Measurements from ENCODE around the gene TNFRSF19.

TNFRSF19 gene

GRCh38 chr13:23632048-23632582 lies 61.9 kb downstream of the TNFRSF19 start:
- no peak for DNase-seq (ENCODE audit: low spot score)
- H3K4me1 Mint-ChIP-seq (ENCODE audit: low read depth) = no peaks in the 10 kb centered on the region
- H3K27ac Mint-ChIP-seq = no peak overlapping the region
- H3K4me3 Mint-ChIP-seq = no peak overlapping the region
- no peaks in the 10 kb centered on the region for H3K9me3 Mint-ChIP-seq
- H3K36me3 Mint-ChIP-seq (ENCODE audit: low read depth) = no peaks in the 10 kb centered on the region
- peaks cover 13% of the 10 kb centered on the region for H3K27me3 Mint-ChIP-seq (ENCODE audit: low read depth)

GRCh38 chr13:23632741-23633140 lies 62.5 kb downstream of the TNFRSF19 start:
- peaks cover 10% of the 10 kb centered on the region for H3K27me3 Mint-ChIP-seq (ENCODE audit: low read depth)
- H3K36me3 Mint-ChIP-seq (ENCODE audit: low read depth) = no peaks in the 10 kb centered on the region
- H3K27ac Mint-ChIP-seq = no peak overlapping the region
- no peak for DNase-seq (ENCODE audit: low spot score)
- no peaks in the 10 kb centered on the region for H3K9me3 Mint-ChIP-seq
- no peaks in the 10 kb centered on the region for H3K4me1 Mint-ChIP-seq (ENCODE audit: low read depth)
- no peak overlapping the region for H3K4me3 Mint-ChIP-seq

GRCh38 chr13:23634897-23635296 lies 64.7 kb downstream of the TNFRSF19 start:
- H3K4me1 Mint-ChIP-seq (ENCODE audit: low read depth) = no peaks in the 10 kb centered on the region
- DNase-seq (ENCODE audit: low spot score) = no peak
- peaks cover 6% of the 10 kb centered on the region for H3K27me3 Mint-ChIP-seq (ENCODE audit: low read depth)
- no peak overlapping the region for H3K27ac Mint-ChIP-seq
- H3K36me3 Mint-ChIP-seq (ENCODE audit: low read depth) = no peaks in the 10 kb centered on the region
- no peaks in the 10 kb centered on the region for H3K9me3 Mint-ChIP-seq
- no peak overlapping the region for H3K4me3 Mint-ChIP-seq

GRCh38 chr13:23636360-23636759 lies 66.1 kb downstream of the TNFRSF19 start:
- no peak for DNase-seq (ENCODE audit: low spot score)
- Mint-ChIP-seq H3K36me3 (ENCODE audit: low read depth) (no peaks in the 10 kb centered on the region), H3K9me3 (no peaks in the 10 kb centered on the region), H3K4me1 (ENCODE audit: low read depth) (no peaks in the 10 kb centered on the region), H3K4me3 (no peak overlapping the region), H3K27ac (no peak overlapping the region), H3K27me3 (ENCODE audit: low read depth) (peaks cover 4% of the 10 kb centered on the region)

GRCh38 chr13:23637829-23638228 lies 67.6 kb downstream of the TNFRSF19 start:
- H3K4me1 Mint-ChIP-seq (ENCODE audit: low read depth) = no peaks in the 10 kb centered on the region
- H3K27me3 Mint-ChIP-seq (ENCODE audit: low read depth) = peaks cover under 1% of the 10 kb centered on the region
- no peak for DNase-seq (ENCODE audit: low spot score)
- no peak overlapping the region for H3K4me3 Mint-ChIP-seq
- no peaks in the 10 kb centered on the region for H3K9me3 Mint-ChIP-seq
- no peaks in the 10 kb centered on the region for H3K36me3 Mint-ChIP-seq (ENCODE audit: low read depth)
- no peak overlapping the region for H3K27ac Mint-ChIP-seq

- Mint-ChIP-seq H3K4me1 (ENCODE audit: low read depth) (no peaks in the 10 kb centered on the region), H3K27me3 (ENCODE audit: low read depth) (peaks cover 10% of the 10 kb centered on the region), H3K27ac (no peak overlapping the region), H3K36me3 (ENCODE audit: low read depth) (no peaks in the 10 kb centered on the region), H3K4me3 (no peak overlapping the region), H3K9me3 (no peaks in the 10 kb centered on the region)
- DNase-seq (ENCODE audit: low spot score) = no peak
Measured at GRCh38 chr13:23639674-23640073, 69.5 kb downstream of the TNFRSF19 start.

- no peaks in the 10 kb centered on the region for H3K4me1 Mint-ChIP-seq (ENCODE audit: low read depth)
- H3K4me3 Mint-ChIP-seq = no peak overlapping the region
- no peaks in the 10 kb centered on the region for H3K36me3 Mint-ChIP-seq (ENCODE audit: low read depth)
- peaks cover 19% of the 10 kb centered on the region for H3K27me3 Mint-ChIP-seq (ENCODE audit: low read depth)
- H3K27ac Mint-ChIP-seq = no peak overlapping the region
- no peak for DNase-seq (ENCODE audit: low spot score)
- no peaks in the 10 kb centered on the region for H3K9me3 Mint-ChIP-seq
Measured at GRCh38 chr13:23642110-23642509, 71.9 kb downstream of the TNFRSF19 start.

GRCh38 chr13:23643338-23644125 lies 73.3 kb downstream of the TNFRSF19 start:
- H3K27ac Mint-ChIP-seq = no peak overlapping the region
- peaks cover 32% of the 10 kb centered on the region for H3K27me3 Mint-ChIP-seq (ENCODE audit: low read depth)
- no peak overlapping the region for H3K4me3 Mint-ChIP-seq
- H3K4me1 Mint-ChIP-seq (ENCODE audit: low read depth) = no peaks in the 10 kb centered on the region
- H3K36me3 Mint-ChIP-seq (ENCODE audit: low read depth) = no peaks in the 10 kb centered on the region
- H3K9me3 Mint-ChIP-seq = no peaks in the 10 kb centered on the region
- no peak for DNase-seq (ENCODE audit: low spot score)

GRCh38 chr13:23644126-23644419 lies 73.9 kb downstream of the TNFRSF19 start:
- H3K4me3 Mint-ChIP-seq = no peak overlapping the region

GRCh38 chr13:23644527-23645138 lies 74.4 kb downstream of the TNFRSF19 start:
- DNase-seq (ENCODE audit: low spot score) = no peak
- H3K4me3 Mint-ChIP-seq = no peak overlapping the region
- H3K27me3 Mint-ChIP-seq (ENCODE audit: low read depth) = peaks cover 41% of the 10 kb centered on the region
- H3K36me3 Mint-ChIP-seq (ENCODE audit: low read depth) = no peaks in the 10 kb centered on the region
- no peaks in the 10 kb centered on the region for H3K9me3 Mint-ChIP-seq
- H3K27ac Mint-ChIP-seq = no peak overlapping the region
- H3K4me1 Mint-ChIP-seq (ENCODE audit: low read depth) = no peaks in the 10 kb centered on the region

More at GRCh38 chr13:23644126-23644419, 73.9 kb downstream of the TNFRSF19 start:
- Mint-ChIP-seq H3K36me3 (ENCODE audit: low read depth) (no peaks in the 10 kb centered on the region), H3K27me3 (ENCODE audit: low read depth) (peaks cover 36% of the 10 kb centered on the region), H3K9me3 (no peaks in the 10 kb centered on the region), H3K27ac (no peak overlapping the region), H3K4me1 (ENCODE audit: low read depth) (no peaks in the 10 kb centered on the region)
- no peak for DNase-seq (ENCODE audit: low spot score)

GRCh38 chr13:23645851-23646250 lies 75.6 kb downstream of the TNFRSF19 start:
- H3K4me1 Mint-ChIP-seq (ENCODE audit: low read depth) = no peaks in the 10 kb centered on the region
- H3K27ac Mint-ChIP-seq = no peak overlapping the region
- H3K4me3 Mint-ChIP-seq = no peak overlapping the region
- no peaks in the 10 kb centered on the region for H3K36me3 Mint-ChIP-seq (ENCODE audit: low read depth)
- H3K27me3 Mint-ChIP-seq (ENCODE audit: low read depth) = peaks cover 52% of the 10 kb centered on the region
- DNase-seq (ENCODE audit: low spot score) = no peak
- no peaks in the 10 kb centered on the region for H3K9me3 Mint-ChIP-seq

- no peak for DNase-seq (ENCODE audit: low spot score)
- Mint-ChIP-seq H3K9me3 (no peaks in the 10 kb centered on the region), H3K4me1 (ENCODE audit: low read depth) (peaks cover 5% of the 10 kb centered on the region), H3K27me3 (ENCODE audit: low read depth) (peaks cover 65% of the 10 kb centered on the region), H3K27ac (no peak overlapping the region), H3K36me3 (ENCODE audit: low read depth) (no peaks in the 10 kb centered on the region), H3K4me3 (no peak overlapping the region)
Measured at GRCh38 chr13:23651439-23651838, 81.2 kb downstream of the TNFRSF19 start.

GRCh38 chr13:23651887-23652286 lies 81.7 kb downstream of the TNFRSF19 start:
- no peak overlapping the region for H3K27ac Mint-ChIP-seq
- no peaks in the 10 kb centered on the region for H3K9me3 Mint-ChIP-seq
- no peak for DNase-seq (ENCODE audit: low spot score)
- no peak overlapping the region for H3K4me3 Mint-ChIP-seq
- no peaks in the 10 kb centered on the region for H3K36me3 Mint-ChIP-seq (ENCODE audit: low read depth)
- H3K4me1 Mint-ChIP-seq (ENCODE audit: low read depth) = peaks cover 5% of the 10 kb centered on the region
- H3K27me3 Mint-ChIP-seq (ENCODE audit: low read depth) = peaks cover 67% of the 10 kb centered on the region

GRCh38 chr13:23652909-23653726 lies 82.9 kb downstream of the TNFRSF19 start:
- Mint-ChIP-seq H3K4me1 (ENCODE audit: low read depth) (peaks cover 5% of the 10 kb centered on the region), H3K27ac (no peak overlapping the region), H3K4me3 (no peak overlapping the region), H3K27me3 (ENCODE audit: low read depth) (peaks cover 60% of the 10 kb centered on the region), H3K36me3 (ENCODE audit: low read depth) (no peaks in the 10 kb centered on the region), H3K9me3 (no peaks in the 10 kb centered on the region)
- no peak for DNase-seq (ENCODE audit: low spot score)

All from T-helper 2 cell treated with Interferon-gamma antibody and Interleukin-4, amounts not matched to agents 5 μg/mL and 100 μg/mL, for 36 hours (primary cell).